HG03060 (cell line): ENCODE data around the gene SBK2.
"Not testable (repeated sequence)": the region's sequence is repeated elsewhere in the genome, so short reads cannot be mapped to it uniquely, and the experiment has no call there.

Experiments used
- ATAC-seq: cut with Tn5 transposase; IDR thresholded peaks from one replicate; pipeline ENCODE4 v1.9.1; 2021; ENCODE audit warnings: low read depth, moderate number of reproducible peaks; ENCODE audit not compliant: unreplicated experiment

Gene SBK2, protein sequence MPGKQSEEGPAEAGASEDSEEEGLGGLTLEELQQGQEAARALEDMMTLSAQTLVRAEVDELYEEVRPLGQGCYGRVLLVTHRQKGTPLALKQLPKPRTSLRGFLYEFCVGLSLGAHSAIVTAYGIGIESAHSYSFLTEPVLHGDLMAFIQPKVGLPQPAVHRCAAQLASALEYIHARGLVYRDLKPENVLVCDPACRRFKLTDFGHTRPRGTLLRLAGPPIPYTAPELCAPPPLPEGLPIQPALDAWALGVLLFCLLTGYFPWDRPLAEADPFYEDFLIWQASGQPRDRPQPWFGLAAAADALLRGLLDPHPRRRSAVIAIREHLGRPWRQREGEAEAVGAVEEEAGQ

DNA sequence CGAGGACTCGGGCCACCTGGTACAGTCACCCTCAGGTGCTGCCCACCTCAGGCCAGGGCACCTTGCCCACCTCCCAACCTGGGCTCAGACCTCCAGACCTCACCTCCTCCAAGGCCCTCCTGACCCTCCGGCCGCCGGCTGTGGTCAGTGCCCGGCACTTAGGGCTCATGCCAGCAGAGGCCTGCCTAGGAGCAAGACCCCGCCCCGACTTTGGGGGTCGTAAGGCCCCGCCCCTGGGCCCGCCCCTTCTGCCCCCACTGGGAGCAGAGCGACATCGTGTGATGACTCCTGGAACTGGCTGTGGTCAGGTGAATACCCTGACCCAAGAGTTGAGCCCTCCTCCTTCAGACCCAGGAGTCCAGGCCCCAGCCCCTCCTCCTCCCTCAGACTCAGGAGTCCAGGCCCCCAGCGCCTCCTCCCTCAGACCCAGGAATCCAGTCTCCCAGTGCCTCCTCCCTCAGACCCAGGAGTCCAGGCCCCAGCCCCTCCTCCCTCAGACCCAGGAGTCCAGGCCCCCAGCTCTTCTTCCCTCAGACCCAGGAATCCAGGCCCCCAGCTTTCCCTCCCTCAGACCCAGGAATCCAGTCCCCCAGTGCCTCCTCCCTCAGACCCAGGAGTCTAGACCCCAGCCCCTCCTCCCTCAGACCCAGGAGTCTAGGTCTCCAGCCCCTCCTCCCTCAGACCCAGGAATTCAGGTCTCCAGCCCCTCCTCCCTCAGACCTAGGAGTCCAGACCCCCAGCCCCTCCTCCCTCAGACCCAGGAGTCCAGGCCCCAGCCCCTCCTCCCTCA is at the start of gene SBK2:
Gene SBK2, minus strand, starts transcription at position 183 of the 790 bp plus-strand sequence. CDS start 839 bp downstream, outside the sequence.
- ATAC-seq, result no peak

DNA sequence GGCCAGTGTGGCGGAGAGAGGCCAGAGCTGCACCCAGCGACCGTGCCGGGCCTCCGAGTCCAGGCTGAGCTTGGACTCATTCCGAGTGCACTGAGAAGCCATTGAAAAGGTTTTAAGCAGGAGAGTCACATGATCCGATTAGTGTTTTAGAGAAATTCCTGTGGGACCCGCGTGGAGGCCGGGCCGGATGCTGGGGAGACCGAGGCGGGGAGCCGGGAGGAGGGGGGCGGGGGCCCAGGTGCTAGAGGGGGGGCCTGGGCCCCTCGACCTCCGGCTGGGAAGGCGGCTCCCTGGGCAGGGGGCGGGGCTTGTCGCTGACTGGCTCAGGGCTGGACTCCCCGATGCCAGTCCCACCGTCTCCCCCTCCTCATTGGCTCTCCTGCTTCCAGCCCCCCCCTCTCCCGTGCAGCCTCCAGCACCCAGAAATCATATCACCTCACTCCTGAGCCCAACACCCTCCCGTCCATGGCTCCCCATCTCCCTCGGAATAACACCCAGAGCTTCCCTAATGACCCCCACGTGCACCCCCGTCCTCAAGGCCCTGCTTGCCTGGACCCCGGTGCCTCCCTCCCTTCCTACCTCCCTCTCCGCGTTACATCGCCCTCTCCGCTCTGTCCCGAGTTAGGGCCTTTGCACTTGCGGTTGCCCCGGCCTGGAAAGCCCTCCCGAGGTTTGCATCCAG is 48.9 kb upstream of the SBK2 start:
- no peak for ATAC-seq

- no peak for ATAC-seq
Measured at GRCh38 chr19:55584871-55585270, 47.9 kb upstream of the SBK2 start.

- not testable (repeated sequence) for ATAC-seq
Measured at GRCh38 chr19:55583897-55584296, 47.0 kb upstream of the SBK2 start.

DNA sequence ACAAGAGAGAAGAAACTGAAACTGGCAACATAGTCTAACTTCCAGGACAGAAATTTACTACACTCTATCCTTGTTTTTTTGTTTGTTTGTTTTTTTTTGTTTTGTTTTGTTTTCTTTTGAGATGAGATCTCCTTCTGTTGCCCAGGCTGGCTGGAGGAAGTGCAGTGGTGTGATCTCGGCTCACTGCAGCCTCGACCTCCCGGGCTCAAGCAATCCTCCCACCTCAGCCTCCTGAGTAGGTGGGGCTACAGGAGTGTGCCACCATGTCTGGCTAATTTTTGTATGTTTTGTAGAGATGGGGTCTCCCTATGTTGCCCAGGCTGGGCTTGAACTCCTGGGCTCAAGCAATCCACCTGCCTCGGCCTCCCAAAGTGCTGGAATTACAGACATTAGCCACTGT is 45.4 kb upstream of the SBK2 start:
- not testable (repeated sequence) for ATAC-seq

GRCh38 chr19:55581823-55582223 is 44.9 kb upstream of the SBK2 start:
- ATAC-seq, result no peak

GRCh38 chr19:55581145-55581822 is 44.4 kb upstream of the SBK2 start:
- no peak for ATAC-seq

DNA sequence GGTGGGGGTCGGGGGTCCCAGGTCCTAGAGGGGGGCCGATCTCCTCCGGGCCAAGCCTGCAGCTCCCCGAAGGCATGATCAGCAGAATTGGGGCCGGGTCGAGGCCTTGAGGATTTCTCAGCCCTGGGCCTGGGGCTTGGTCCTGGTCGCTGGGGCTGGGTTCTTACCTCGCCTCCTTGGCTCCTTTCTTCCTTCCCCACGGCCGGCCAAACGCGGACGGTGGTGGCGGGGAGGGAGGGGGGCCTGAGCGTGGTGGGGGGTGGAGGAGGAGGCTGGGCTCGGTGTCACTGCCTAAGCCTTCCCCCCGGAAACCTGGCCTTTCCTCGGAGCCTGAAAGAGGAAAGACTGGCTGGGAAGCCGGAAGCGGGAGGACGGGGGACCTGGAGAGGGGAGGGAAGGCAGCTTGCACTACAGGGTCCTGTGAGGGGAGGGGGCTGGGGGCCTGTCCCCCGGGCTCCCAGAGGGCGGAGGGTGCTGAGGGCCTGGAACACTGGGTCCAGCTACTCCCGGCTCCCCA is 43.8 kb upstream of the SBK2 start, which contains the start of gene ZNF579:
Gene ZNF579, minus strand, starts transcription at position 221 of the 517 bp plus-strand sequence. CDS start 1,209 bp downstream, outside the sequence.
- no peak for ATAC-seq

DNA sequence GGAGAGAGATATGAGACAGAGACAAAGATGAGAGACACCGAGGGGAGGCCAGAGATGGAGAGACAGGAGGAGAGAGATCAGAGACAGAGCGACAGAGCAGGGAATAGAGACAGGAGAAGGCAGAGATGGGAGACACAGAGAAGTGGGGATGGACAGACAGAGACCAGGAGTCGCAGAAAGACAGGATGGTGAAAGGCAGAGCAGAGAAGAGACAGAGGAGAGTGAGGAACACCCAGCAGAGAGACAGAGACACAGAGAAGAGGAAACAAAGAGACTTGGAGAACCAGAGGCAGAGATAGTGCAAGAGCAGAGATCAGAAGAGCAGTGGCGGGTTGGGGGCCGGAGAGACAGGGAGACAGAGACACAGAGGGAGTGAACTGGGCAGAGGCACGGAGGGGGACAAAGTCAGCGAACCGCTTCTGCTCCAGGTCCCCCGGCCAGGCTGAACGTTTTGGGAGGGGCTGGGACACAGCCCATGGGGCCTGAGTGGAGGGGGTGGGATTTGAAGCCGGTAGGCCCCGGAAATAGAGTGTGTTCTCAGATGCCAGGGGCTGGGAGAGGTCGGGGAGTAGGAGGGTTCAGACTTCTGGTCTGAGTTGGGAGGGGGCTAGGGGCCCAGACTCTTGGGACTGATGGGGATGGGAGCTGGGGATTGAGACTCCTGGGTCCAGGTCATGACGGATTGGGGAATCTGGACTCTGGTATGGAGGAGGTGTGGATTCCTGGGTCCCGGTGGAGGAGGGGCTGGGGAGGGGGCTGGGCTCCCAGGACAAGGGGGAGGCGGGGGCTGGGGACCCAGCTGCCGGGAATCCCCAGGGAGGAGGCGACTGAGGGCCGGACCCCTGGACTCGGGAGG is 43.1 kb upstream of the SBK2 start:
- ATAC-seq, result no peak

- ATAC-seq, result no peak
Measured at GRCh38 chr19:55578761-55579747, 42.1 kb upstream of the SBK2 start.

DNA sequence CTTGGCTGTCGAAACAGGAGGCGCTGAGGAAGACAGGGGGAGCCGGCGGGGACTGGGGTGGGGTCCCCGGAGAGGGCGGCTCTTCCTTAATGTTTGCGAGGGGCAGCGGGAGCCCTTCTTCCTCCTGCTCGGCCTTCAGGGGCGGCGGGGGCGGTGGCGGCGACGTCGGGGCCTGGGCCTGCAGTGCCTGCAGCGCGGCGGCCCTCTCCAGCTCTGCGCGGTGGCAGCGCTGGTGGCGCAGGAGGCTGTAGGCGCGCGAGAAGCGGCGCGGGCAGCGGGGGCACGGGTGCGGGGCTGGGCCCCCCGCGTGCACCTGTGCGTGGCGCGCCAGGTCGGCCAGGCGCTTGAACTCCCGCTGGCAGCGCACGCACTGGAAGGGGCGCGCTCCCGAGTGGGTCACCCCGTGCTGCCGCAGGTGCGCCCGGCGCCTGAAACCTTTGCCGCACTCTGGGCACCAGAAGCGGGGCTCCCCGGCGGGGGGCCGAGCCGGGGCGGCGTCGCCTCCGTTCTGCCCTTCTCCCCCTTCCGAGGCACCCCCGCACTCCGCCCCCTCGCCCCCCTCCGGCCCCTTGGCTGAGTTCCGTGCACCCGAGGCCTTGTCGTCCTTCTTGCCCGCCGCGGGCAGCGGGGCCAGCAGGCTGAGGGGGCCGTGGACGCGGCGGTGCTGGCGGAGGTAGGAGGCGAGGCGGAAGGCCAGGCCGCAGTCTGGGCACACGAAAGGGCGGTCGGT is 41.3 kb upstream of the SBK2 start:
- ATAC-seq, result no peak

DNA sequence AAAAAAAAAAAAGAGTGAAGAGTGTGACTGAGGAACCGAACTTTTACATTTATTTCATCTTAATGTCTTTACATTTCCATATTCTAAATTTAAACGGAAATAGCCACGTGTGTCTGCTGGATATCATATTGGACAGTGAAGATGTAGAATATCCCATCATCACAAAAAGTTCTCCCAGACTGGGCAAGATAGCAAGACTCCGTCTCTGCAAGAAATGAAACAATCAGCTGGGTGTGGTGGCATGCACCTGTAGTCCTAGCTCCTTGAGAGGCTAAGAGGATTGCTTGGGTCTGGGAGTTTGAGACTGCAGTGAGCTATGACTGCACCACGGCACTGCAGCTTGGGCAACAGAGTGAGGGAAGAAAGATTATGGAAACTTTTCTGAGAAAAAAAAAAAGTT is 39.8 kb upstream of the SBK2 start:
- no peak for ATAC-seq

GRCh38 chr19:55573929-55574328 is 37.0 kb upstream of the SBK2 start:
- not testable (repeated sequence) for ATAC-seq

- not testable (repeated sequence) for ATAC-seq
Measured at GRCh38 chr19:55569477-55569876, 32.5 kb upstream of the SBK2 start.

DNA sequence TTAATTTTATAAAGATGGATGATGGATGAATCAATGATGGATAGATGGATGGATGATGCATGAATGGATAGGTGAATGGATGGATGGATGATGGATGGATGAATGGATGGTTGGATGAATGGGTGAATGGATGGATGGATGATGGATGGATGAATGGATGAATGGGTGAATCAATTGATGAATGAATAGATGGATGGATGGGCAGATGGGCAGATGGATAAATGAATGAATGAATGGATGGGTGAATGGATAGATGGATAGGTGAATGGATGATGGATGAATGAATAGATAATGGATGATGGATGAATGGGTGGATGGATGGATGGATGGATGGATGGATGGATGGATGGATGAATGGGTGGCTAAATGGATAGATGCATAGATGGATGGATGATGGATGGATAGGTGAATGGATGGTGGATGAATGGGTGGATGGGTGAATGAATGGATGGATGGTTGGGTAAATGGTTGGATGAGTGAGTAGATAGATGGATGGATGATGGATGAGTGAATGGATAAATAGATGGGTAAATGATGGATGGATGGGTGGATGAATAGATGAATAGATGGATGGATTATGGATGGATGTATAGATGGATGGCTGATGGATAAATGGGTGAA is 30.9 kb upstream of the SBK2 start:
- ATAC-seq, result no peak

DNA sequence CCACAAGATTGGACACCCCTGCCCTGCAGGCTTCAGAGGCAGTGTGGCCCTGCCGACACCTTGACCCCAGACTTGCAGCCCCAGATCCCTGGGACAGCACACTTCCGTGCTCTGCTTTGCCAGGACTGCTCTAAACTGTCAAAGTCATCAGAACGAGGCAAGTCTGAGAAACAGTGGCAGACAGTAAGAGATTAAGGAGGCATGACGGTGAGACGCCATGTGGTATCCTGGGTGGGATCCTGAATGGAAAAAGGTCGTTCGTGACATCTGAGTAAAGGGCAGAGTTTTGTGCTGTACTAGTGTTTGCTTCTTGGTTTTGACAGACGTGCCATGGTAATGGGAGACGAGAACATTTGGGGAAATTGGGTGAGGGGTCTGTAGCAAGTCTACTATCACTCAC is 29.9 kb upstream of the SBK2 start:
- ATAC-seq, result no peak

DNA sequence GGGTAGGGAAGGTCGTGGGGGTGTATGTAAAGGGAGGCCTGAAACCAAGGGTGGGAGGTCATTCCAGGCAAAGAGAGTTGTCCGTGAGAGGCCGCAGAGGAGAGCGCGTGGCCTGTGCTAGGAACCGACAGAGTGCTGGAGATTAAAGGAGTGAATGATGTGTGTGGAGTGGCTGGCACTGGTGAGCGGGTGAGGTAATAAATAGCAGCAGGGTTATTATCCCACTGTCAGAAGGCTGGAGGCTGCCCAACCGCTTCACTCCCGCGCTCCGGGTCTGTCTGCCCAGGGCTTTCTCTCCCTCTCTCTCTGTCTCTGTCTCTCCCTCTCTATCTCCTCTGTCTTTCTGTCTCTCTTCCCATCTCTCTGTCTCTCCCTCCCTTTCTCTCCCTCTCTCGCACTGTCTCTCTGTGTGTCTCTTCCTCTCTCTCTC is 26.3 kb upstream of the SBK2 start:
- no peak for ATAC-seq
